Keratinocyte (primary cell): ENCODE data around the gene ARPC4. TPM values are rescaled to one million over a fixed set of nuclear protein-coding genes. Genes with fewer than 3 reads are reported as not detected.

Experiments used
- DNase-seq: peaks from one replicate; pipeline ENCODE4 v3.0.0-alpha.2; 2011; ENCODE audit warnings: low read depth, missing footprints, low spot score
- FAIRE-seq: peaks from 2 replicates; lab custom pipeline; 2011; peaks lifted over from hg19 to GRCh38; lab: Jason Lieb, UNC
- H2AFZ ChIP-seq: 2 replicates; pipeline ENCODE4 v1.6.0; 2012; ENCODE audit warnings: low read length, control low read depth, inconsistent platforms; ENCODE audit not compliant: control insufficient read depth
- H3K27ac ChIP-seq: 2 replicates; pipeline ENCODE4 v1.5.1; 2011; ENCODE audit warnings: low read length; ENCODE audit not compliant: control insufficient read depth, insufficient read depth
- H3K27me3 ChIP-seq: 3 replicates; pipeline ENCODE4 v1.6.0; 2011; ENCODE audit warnings: low read length; ENCODE audit not compliant: control insufficient read depth, insufficient read depth; ENCODE audit errors: extremely low read depth
- H3K36me3 ChIP-seq, 2 experiments: 2 replicates in 1 of 2; 3 replicates in 1 of 2; pipeline ENCODE4 v1.5.1; 2011; ENCODE audit warnings: low read length in 2 of 2, mild to moderate bottlenecking in 1 of 2; ENCODE audit not compliant: control insufficient read depth in 2 of 2, insufficient read depth in 2 of 2; ENCODE audit errors: extremely low read depth in 1 of 2
- H3K4me1 ChIP-seq: 3 replicates; pipeline ENCODE4 v1.5.1; 2011; ENCODE audit warnings: low read length; ENCODE audit not compliant: control insufficient read depth, insufficient read depth; ENCODE audit errors: extremely low read depth
- H3K4me2 ChIP-seq: 3 replicates; pipeline ENCODE4 v1.6.0; 2011; ENCODE audit warnings: low read depth, low read length; ENCODE audit not compliant: control insufficient read depth, insufficient read depth; ENCODE audit errors: extremely low read depth
- H3K4me3 ChIP-seq, 3 experiments: fragments of 200-600 bp in 1 of 3; sonication (generic) in 1 of 3; 2 replicates in 2 of 3; 3 replicates in 1 of 3; pipeline ENCODE4 v1.5.1; 2011 to 2016; ENCODE audit warnings: low read length in 3 of 3, mild to moderate bottlenecking in 3 of 3, control low read depth in 2 of 3, inconsistent platforms in 1 of 3, low read depth in 1 of 3, mixed read lengths in 1 of 3, mixed run types in 1 of 3, moderate library complexity in 1 of 3; ENCODE audit not compliant: control insufficient read depth in 2 of 3, insufficient read depth in 2 of 3; ENCODE audit errors: extremely low read depth in 1 of 3
- H3K79me2 ChIP-seq: 2 replicates; pipeline ENCODE4 v1.6.0; 2012; ENCODE audit warnings: low read length; ENCODE audit not compliant: control insufficient read depth, insufficient read depth
- H3K9ac ChIP-seq: 3 replicates; pipeline ENCODE4 v1.6.0; 2011; ENCODE audit warnings: low read length; ENCODE audit not compliant: control insufficient read depth, insufficient read depth; ENCODE audit errors: extremely low read depth
- H3K9me1 ChIP-seq: 3 replicates; pipeline ENCODE4 v1.6.0; 2011; ENCODE audit warnings: low read length; ENCODE audit not compliant: control insufficient read depth, insufficient read depth; ENCODE audit errors: extremely low read depth
- H3K9me3 ChIP-seq: 2 replicates; pipeline ENCODE4 v1.5.1; 2012; ENCODE audit warnings: low read depth, low read length; ENCODE audit not compliant: control insufficient read depth
- H4K20me1 ChIP-seq: 3 replicates; pipeline ENCODE4 v1.6.0; 2011; ENCODE audit warnings: low read length; ENCODE audit not compliant: control insufficient read depth, insufficient read depth; ENCODE audit errors: extremely low read depth
- EZH2 ChIP-seq: IDR thresholded peaks from one replicate; pipeline ENCODE4 v1.6.1; 2012; ENCODE audit warnings: inconsistent platforms, mild to moderate bottlenecking, low read length, moderate library complexity
- dilution Hi-C: fragments of 300-500 bp; cut with MboI; formaldehyde crosslinking; loops from one replicate; pipeline ENCODE4 v1.7.0; 2020; ENCODE audit warnings: low sequenced_read_pairs; ENCODE audit not compliant: extremely low pct_ligation_motif_present
- polyA plus RNA-seq, 5 experiments: library from polyadenylated mRNA; depleted of rRNA in 3 of 5; stranded (reverse) in 3 of 5; stranded (forward) in 1 of 5; unstranded in 1 of 5; fragments of >200 nt; gene quantifications; 1 replicate in 1 of 5; 2 replicates in 3 of 5; 3 replicates in 1 of 5; pipeline versions ENCODE4 v1.2.1 to v1.2.3, GENCODE V29; 2011 to 2012; ENCODE audit warnings: missing spikeins in 2 of 5, low read depth in 1 of 5, low replicate concordance in 1 of 5
- TF ChIP-seq, protein P1 (sequence below), 3 experiments: IDR thresholded peaks in 1 of 3; conservative IDR thresholded peaks in 1 of 3; optimal IDR thresholded peaks in 1 of 3; 2 replicates in 2 of 3; 3 replicates in 1 of 3; pipeline versions ENCODE3 to v1.5.1; 2011; ENCODE audit warnings: low read length in 3 of 3, mild to moderate bottlenecking in 3 of 3, moderate library complexity in 2 of 3, control low read depth in 1 of 3, inconsistent platforms in 1 of 3; ENCODE audit not compliant: insufficient read depth in 2 of 3; ENCODE audit errors: extremely low read depth in 1 of 3

ARPC4 gene
- polyA plus RNA-seq, 1 donor (not counting 4 experiments of a cell fraction or from before 2014, with no cell fraction given): 173 TPM

DNA sequence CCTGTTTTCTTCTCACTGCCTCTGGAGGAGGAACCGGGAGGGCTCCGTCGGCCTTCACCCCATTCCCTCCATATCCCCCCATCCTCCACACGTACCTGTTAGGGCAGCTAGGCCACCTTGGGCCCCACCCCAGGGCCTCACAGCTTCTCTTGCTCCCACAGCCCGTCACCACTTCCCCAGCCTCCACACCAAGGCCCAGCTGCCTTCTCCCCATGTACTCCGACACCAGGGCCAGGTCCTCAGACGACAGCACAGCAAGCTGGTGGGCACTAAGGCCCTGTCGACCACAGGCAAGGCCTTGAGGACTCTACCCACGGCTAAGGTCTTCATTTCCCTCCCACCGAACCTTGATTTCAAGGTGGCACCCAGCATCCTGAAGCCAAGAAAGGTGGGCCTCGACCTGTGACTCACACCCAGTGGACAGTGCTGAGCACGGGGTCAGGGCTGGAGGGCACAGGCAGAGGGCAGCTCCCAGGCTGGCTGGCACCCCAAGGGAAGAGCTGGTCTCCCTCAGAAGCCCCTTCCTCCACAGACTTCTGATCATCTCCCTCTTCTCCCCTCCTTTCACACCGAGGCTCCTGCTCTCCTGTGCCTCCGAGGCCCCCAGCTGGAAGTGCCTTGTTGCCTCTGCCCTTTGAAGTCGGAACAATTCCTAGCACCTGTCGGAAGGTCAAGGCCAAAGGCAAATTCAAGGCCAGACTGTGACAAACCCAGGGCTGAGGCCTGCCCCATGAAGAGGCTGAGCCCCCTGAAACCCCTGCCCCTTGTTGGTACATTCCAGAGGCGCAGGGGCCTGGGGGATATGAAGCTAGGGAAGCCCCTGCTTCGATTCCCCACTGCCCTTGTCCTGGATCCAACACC, 41.9 kb downstream of the ARPC4 start:
- TF ChIP-seq, protein P1, sequence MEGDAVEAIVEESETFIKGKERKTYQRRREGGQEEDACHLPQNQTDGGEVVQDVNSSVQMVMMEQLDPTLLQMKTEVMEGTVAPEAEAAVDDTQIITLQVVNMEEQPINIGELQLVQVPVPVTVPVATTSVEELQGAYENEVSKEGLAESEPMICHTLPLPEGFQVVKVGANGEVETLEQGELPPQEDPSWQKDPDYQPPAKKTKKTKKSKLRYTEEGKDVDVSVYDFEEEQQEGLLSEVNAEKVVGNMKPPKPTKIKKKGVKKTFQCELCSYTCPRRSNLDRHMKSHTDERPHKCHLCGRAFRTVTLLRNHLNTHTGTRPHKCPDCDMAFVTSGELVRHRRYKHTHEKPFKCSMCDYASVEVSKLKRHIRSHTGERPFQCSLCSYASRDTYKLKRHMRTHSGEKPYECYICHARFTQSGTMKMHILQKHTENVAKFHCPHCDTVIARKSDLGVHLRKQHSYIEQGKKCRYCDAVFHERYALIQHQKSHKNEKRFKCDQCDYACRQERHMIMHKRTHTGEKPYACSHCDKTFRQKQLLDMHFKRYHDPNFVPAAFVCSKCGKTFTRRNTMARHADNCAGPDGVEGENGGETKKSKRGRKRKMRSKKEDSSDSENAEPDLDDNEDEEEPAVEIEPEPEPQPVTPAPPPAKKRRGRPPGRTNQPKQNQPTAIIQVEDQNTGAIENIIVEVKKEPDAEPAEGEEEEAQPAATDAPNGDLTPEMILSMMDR (optimal IDR thresholded peaks at IDR 0.05 in 1 of 3, IDR thresholded peaks at IDR 0.05 in 1 of 3, conservative IDR thresholded peaks at IDR 0.05 in 1 of 3; ENCODE audit: extremely low read depth in 1 of 3, insufficient read depth in 2 of 3, low read length in 3 of 3): no peak
- no peaks in the 10 kb centered on the region for H3K79me2 ChIP-seq
- H3K9me1 ChIP-seq: no peaks in the 10 kb centered on the region
- FAIRE-seq (no peak), DNase-seq (no peak)
- no peak overlapping the region for H3K9ac ChIP-seq
- no peaks in the 10 kb centered on the region for H3K27me3 ChIP-seq
- H3K4me3 ChIP-seq: no peak overlapping the region
- no peaks in the 10 kb centered on the region for H3K9me3 ChIP-seq
- dilution Hi-C loops: no loop called here
- H3K4me2 ChIP-seq: no peak overlapping the region
- H3K36me3 ChIP-seq: peaks cover 16 to 28% of the 10 kb centered on the region in 2 experiments
- no peaks in the 10 kb centered on the region for H4K20me1 ChIP-seq
- no peak overlapping the region for H2AFZ ChIP-seq
- no peaks in the 10 kb centered on the region for H3K4me1 ChIP-seq
- H3K27ac ChIP-seq: no peak overlapping the region

DNA sequence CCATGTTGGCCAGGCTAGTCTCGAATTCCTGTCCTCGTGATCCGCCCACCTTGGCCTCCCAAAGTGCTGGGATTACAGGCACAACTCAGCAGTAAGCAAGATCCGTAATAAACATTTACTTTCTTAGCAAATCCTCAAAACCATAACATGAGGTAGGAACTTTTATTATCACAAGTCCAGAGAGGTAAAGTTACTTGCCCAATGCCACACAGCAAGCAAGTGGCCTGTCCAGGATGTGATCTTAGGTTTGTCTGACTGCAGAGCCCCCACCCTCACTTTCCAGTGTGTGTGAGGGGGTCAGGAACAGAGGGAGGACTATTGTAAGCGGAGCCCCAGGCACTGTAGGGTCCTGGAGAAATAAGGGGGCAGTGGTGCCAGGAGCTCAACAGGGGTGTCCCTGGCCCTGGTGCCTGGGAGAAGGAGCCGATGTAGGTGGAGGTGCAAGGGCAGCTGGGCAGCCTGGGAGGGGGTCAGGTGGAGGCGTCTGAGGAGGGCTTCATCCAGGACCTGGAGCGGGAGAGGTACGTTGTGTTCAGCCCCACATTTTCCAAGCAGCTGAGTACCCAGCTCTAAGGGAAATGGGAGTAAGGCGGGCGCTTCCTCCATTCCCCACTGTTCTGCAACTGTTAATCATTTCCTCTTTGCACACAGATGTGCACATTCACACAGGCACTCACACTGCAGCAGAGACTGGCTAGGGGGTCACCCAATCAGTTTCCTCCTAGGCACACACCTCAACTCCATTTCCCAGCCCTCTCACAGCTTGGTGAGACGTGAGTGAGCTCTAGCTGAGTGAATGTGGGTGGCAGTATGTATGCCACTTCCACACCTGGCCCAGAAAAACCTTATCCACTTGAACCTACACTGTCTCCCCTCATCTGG, 45.1 kb downstream of the ARPC4 start:
- H3K9me1 ChIP-seq: no peaks in the 10 kb centered on the region
- no peak overlapping the region for H3K4me2 ChIP-seq
- H3K9ac ChIP-seq: no peak overlapping the region
- dilution Hi-C loops: no loop called here
- H3K4me3 ChIP-seq: no peak overlapping the region
- peaks cover 29 to 38% of the 10 kb centered on the region in 2 experiments for H3K36me3 ChIP-seq
- no peak for TF ChIP-seq EZH2
- TF ChIP-seq, protein P1 (optimal IDR thresholded peaks at IDR 0.05 in 1 of 3, IDR thresholded peaks at IDR 0.05 in 1 of 3, conservative IDR thresholded peaks at IDR 0.05 in 1 of 3; ENCODE audit: extremely low read depth in 1 of 3, insufficient read depth in 2 of 3, low read length in 3 of 3): no peak
- H2AFZ ChIP-seq: no peak overlapping the region
- FAIRE-seq: no peak
- no peaks in the 10 kb centered on the region for H3K9me3 ChIP-seq
- H3K27ac ChIP-seq: no peak overlapping the region
- no peaks in the 10 kb centered on the region for H4K20me1 ChIP-seq
- no peaks in the 10 kb centered on the region for H3K4me1 ChIP-seq
- no peak for DNase-seq
- H3K27me3 ChIP-seq: no peaks in the 10 kb centered on the region
- no peaks in the 10 kb centered on the region for H3K79me2 ChIP-seq
